GM12878 (cell line): ENCODE data around the gene SP100. TPM values are rescaled to one million over a fixed set of nuclear protein-coding genes. Genes with fewer than 3 reads are reported as not detected.
A peak's percentile ranks its signal among the peaks of the same experiment; 100 is the strongest.

Experiments
- ATAC-seq: fragments of 200-7000 bp; cut with Tn5 transposase; 3 replicates; pipeline ENCODE4 v1.9.1; 2020; ENCODE audit warnings: mild to moderate bottlenecking, moderate library complexity
- BruUV-seq: library from RNA; stranded (reverse); fragments of 400-500 nt; replicated peaks from 2 replicates; lab custom pipeline; 2021; lab: Mats Ljungman, UMichigan
- CTCF ChIA-PET: fragments of 300-600 bp; sonication (Branson Sonifier 250); formaldehyde crosslinking; extraction: SDS; loops from one replicate; lab custom pipeline; 2021; ENCODE audit warnings: inconsistent platforms; lab: Yijun Ruan, JAX
- POLR2A ChIA-PET: fragments of 350-600 bp; formaldehyde crosslinking; extraction: SDS; loops from one replicate; lab custom pipeline; 2021; ENCODE audit warnings: inconsistent platforms; lab: Charles Lee
- RAD21 ChIA-PET: fragments of 300-600 bp; sonication (Branson Sonifier 250); formaldehyde crosslinking; loops from one replicate; lab custom pipeline; 2023; ENCODE audit warnings: antibody characterized with exemption; ENCODE audit not compliant: unreplicated experiment; lab: Charles Lee
- SMC1A ChIA-PET: fragments of 300-600 bp; sonication (Branson Sonifier 250); formaldehyde crosslinking; loops from one replicate; lab custom pipeline; 2023; ENCODE audit not compliant: unreplicated experiment, uncharacterized antibody; lab: Charles Lee
- DNase-seq: peaks from one replicate; pipeline ENCODE4 v3.0.0-alpha.2; 2011; ENCODE audit warnings: low read depth, low spot score
- FAIRE-seq: peaks from 3 replicates; lab custom pipeline; 2011; peaks lifted over from hg19 to GRCh38; lab: Jason Lieb, UNC
- H2AFZ ChIP-seq: 2 replicates; pipeline ENCODE4 v1.6.0; 2011; ENCODE audit warnings: low read depth, low read length, control low read depth; ENCODE audit not compliant: control insufficient read depth
- H3K27ac ChIP-seq: 2 replicates; pipeline ENCODE4 v1.5.1; 2011; ENCODE audit warnings: control low read depth; ENCODE audit not compliant: control insufficient read depth, insufficient read depth
- H3K27me3 ChIP-seq, 2 experiments: replicated peaks in 1 of 2; 2 replicates each; pipeline versions ENCODE4 v1.6.0 to v1.6.1; 2011; ENCODE audit warnings: low read length in 1 of 2; ENCODE audit not compliant: control insufficient read depth in 2 of 2, insufficient read depth in 2 of 2
- H3K36me3 ChIP-seq, 2 experiments: 2 replicates each; pipeline ENCODE4 v1.5.1; 2011; ENCODE audit warnings: low read length in 1 of 2; ENCODE audit not compliant: control insufficient read depth in 2 of 2, insufficient read depth in 2 of 2
- H3K4me1 ChIP-seq: 2 replicates; pipeline ENCODE4 v1.6.1; 2011; ENCODE audit warnings: mild to moderate bottlenecking, low read length, moderate library complexity, mixed read lengths; ENCODE audit not compliant: control insufficient read depth, insufficient read depth
- H3K4me2 ChIP-seq: 2 replicates; pipeline ENCODE4 v1.6.0; 2011; ENCODE audit warnings: control low read depth; ENCODE audit not compliant: control insufficient read depth, insufficient read depth
- H3K4me3 ChIP-seq: fragments of 200-600 bp; sonication (generic); 2 replicates; pipeline ENCODE4 v1.5.1; 2016
- H3K79me2 ChIP-seq: 2 replicates; pipeline ENCODE4 v1.6.0; 2011; ENCODE audit warnings: low read length; ENCODE audit not compliant: control insufficient read depth, insufficient read depth
- H3K9ac ChIP-seq: 2 replicates; pipeline ENCODE4 v1.8.0; 2011; ENCODE audit warnings: low read length, control low read depth, mixed read lengths; ENCODE audit not compliant: control insufficient read depth, insufficient read depth
- H3K9me3 ChIP-seq: replicated peaks from 3 replicates; pipeline ENCODE4 v1.5.1; 2011; ENCODE audit warnings: mild to moderate bottlenecking, low read length; ENCODE audit not compliant: control insufficient read depth, insufficient read depth
- H4K20me1 ChIP-seq: 2 replicates; pipeline ENCODE4 v1.6.0; 2011; ENCODE audit not compliant: control insufficient read depth, insufficient read depth
- ATF7 ChIP-seq: fragments of 450-650 bp; IDR thresholded peaks from 2 replicates; pipeline ENCODE4 v1.6.1; 2016; ENCODE audit warnings: low read depth, mild to moderate bottlenecking
- E2F4 ChIP-seq: IDR thresholded peaks from 2 replicates; pipeline ENCODE4 v1.6.1; 2012; ENCODE audit warnings: low read depth, low read length, improper control_type of control experiment
- ETV6 ChIP-seq, 2 experiments: fragments of 450-650 bp in 1 of 2; IDR thresholded peaks in 1 of 2; conservative IDR thresholded peaks in 1 of 2; 2 replicates each; pipeline ENCODE4 v1.6.1; 2014; ENCODE audit warnings: antibody characterized with exemption in 1 of 2, borderline replicate concordance in 1 of 2, low read depth in 1 of 2, mild to moderate bottlenecking in 1 of 2, moderate library complexity in 1 of 2
- FOXK2 ChIP-seq: fragments of 450-650 bp; IDR thresholded peaks from 2 replicates; pipeline ENCODE4 v1.6.1; 2017; ENCODE audit warnings: mild to moderate bottlenecking, moderate library complexity
- HSF1 ChIP-seq: fragments of 150-350 bp; IDR thresholded peaks from 2 replicates; pipeline ENCODE4 v1.6.1; 2014; ENCODE audit warnings: mild to moderate bottlenecking, low read depth, low read length
- IKZF2 ChIP-seq, 2 experiments: fragments of 450-650 bp; IDR thresholded peaks; 2 replicates each; pipeline ENCODE4 v1.6.1; 2017; ENCODE audit warnings: mild to moderate bottlenecking in 2 of 2, moderate library complexity in 2 of 2
- MEF2A ChIP-seq: IDR thresholded peaks from 2 replicates; pipeline ENCODE4 v1.6.1; 2011; ENCODE audit warnings: low read depth, mild to moderate bottlenecking, low read length, moderate library complexity; ENCODE audit not compliant: insufficient read depth
- NR2C1 ChIP-seq: fragments of 450-650 bp; IDR thresholded peaks from 2 replicates; pipeline ENCODE4 v1.6.1; 2017; ENCODE audit warnings: antibody characterized with exemption, mild to moderate bottlenecking, moderate library complexity
- RAD21 ChIP-seq: IDR thresholded peaks from 2 replicates; pipeline ENCODE4 v1.6.1; 2011; ENCODE audit warnings: mild to moderate bottlenecking, low read depth, low read length, moderate library complexity; ENCODE audit not compliant: insufficient read depth
- SMAD5 ChIP-seq: IDR thresholded peaks from 2 replicates; pipeline ENCODE4 v1.6.1; 2016; ENCODE audit warnings: antibody characterized with exemption, low read depth
- SUZ12 ChIP-seq: fragments of 200-600 bp; sonication (generic); IDR thresholded peaks from one replicate; pipeline ENCODE4 v1.6.1; 2018; ENCODE audit warnings: antibody characterized with exemption, mild to moderate bottlenecking; ENCODE audit not compliant: unreplicated experiment
- WGBS: methylation state at CpG from one replicate; pipeline ENCODE4 v1.1.6; 2016; ENCODE audit warnings: low lambda C conversion rate; ENCODE audit not compliant: insufficient replicate concordance, insufficient coverage; ENCODE audit errors: missing lambda C conversion rate; 5-methylcytosine and 5-hydroxymethylcytosine counted together
- in situ Hi-C: fragments of 300-500 bp; cut with MboI; formaldehyde crosslinking; loops from 9 replicates; pipeline ENCODE4 v1.14.3; 2018; ENCODE audit warnings: mixed read lengths
- intact Hi-C: fragments of 100-400 bp; cut with micrococcal nuclease; formaldehyde crosslinking; loops from one replicate; pipeline ENCODE4 v1.14.2; 2022; ENCODE audit not compliant: unreplicated experiment
- polyA plus RNA-seq, 11 experiments: library from polyadenylated mRNA; depleted of rRNA in 4 of 11; unstranded in 6 of 11; stranded (reverse) in 5 of 11; fragments of >200 nt; fragmentation: Nextera tagmentation in 4 of 11; fragmentation: Illumina TruSeq in 1 of 11; extraction: Ambion mirVana in 4 of 11; extraction: Trizol in 1 of 11; gene quantifications; 1 replicate in 1 of 11; 2 replicates in 10 of 11; pipeline versions ENCODE4 v1.2.1 to v1.2.3, GENCODE V29; 2011 to 2016; ENCODE audit warnings: inconsistent platforms in 2 of 11, missing spikeins in 2 of 11, low read depth in 1 of 11
- total RNA-seq, 4 experiments: library from RNA; depleted of rRNA in 3 of 4; stranded (reverse); fragments of >200 nt in 3 of 4; fragmentation: Illumina TruSeq in 1 of 4; extraction: Trizol in 1 of 4; gene quantifications; 2 replicates each; pipeline versions ENCODE4 v1.2.1 to v1.2.3, GENCODE V29; 2013 to 2021

The SP100 gene
- total and polyA plus RNA-seq, 10 of the 15 experiments (the other 5 are each of a cell fraction or from before 2014, with no cell fraction given), result 109 to 239 (median 180) TPM

- Histone ChIP-seq H3K36me3 (peaks cover 0 to 6% of the 10 kb centered on the region in 2 experiments; a peak in 2 of 4 replicates), H3K9ac (no peak overlapping the region), H3K27ac (no peak overlapping the region), H3K4me1 (peaks cover 45% of the 10 kb centered on the region), H2AFZ (no peak overlapping the region), H3K27me3 (no peaks in the 10 kb centered on the region), H3K9me3 (no peaks in the 10 kb centered on the region; the same call in 2 of the 3 replicates), H3K4me2 (0 out of 2 replicates have a peak overlapping the region, but pooled peaks have one; percentile 18), H3K4me3 (no peak overlapping the region), H3K79me2 (no peaks in the 10 kb centered on the region), H4K20me1 (no peaks in the 10 kb centered on the region)
- intact Hi-C loops (loop anchor here (2.0 kb wide), 1 partner anchor 58 kb away; no protein-coding TSS in a partner anchor), in situ Hi-C loops (no loop called here)
- ATAC-seq (no peak), DNase-seq (no peak), FAIRE-seq (no peak)
- TF ChIP-seq ETV6 (conservative IDR thresholded peaks at IDR 0.05 in 1 of 2, IDR thresholded peaks at IDR 0.05 in 1 of 2; ENCODE audit: borderline replicate concordance in 1 of 2, low read depth in 1 of 2), result no peak
- no peak for TF ChIP-seq HSF1
- TF ChIP-seq MEF2A, result no peak
- TF ChIP-seq E2F4, result no peak
- no peak for TF ChIP-seq FOXK2
- TF ChIP-seq NR2C1, result no peak
- TF ChIP-seq ATF7, result no peak
- TF ChIP-seq RAD21, result no peak
- no peak for TF ChIP-seq SMAD5
- TF ChIP-seq IKZF2 (IDR thresholded peaks at IDR 0.05), result no peak
- TF ChIP-seq SUZ12, result no peak
- ChIA-PET RAD21 (interaction anchor here (1.3 to 1.8 kb wide), 2 partner anchors 9 to 60 kb away, joined by 3 to 5 read pairs; no protein-coding TSS in a partner anchor), CTCF (interaction anchor here (0.7 kb wide), 1 partner anchor 318 kb away, joined by 3 read pairs; no protein-coding TSS in a partner anchor), SMC1A (interaction anchor here (0.6 to 1.6 kb wide), 10 partner anchors 9 to 165 kb away, joined by 3 to 6 read pairs (median 4); no protein-coding TSS in a partner anchor), POLR2A (interaction anchor here (0.8 to 0.9 kb wide), 2 partner anchors 9 to 53 kb away, joined by 3 read pairs; no protein-coding TSS in a partner anchor)
- no TSS peak for BruUV-seq
- 100% methylated on average over 2 of the region's 2 CpGs for whole genome bisulfite sequencing
These were observed 126.8 kb downstream of the SP100 start for GRCh38 chr2:230542751-230543150.
